HEK293 (cell line): Measurements from ENCODE around the gene COQ10B.

Experiments
- ATF2 ChIP-seq: fragments of 450-650 bp; formaldehyde crosslinking; IDR thresholded peaks from 2 replicates; pipeline ENCODE4 v1.5.1; 2016; ENCODE audit warnings: missing biosample characterization, missing genetic modification characterization, low read depth
- HOXC10 ChIP-seq: sonication (generic); formaldehyde crosslinking; IDR thresholded peaks from 2 replicates; pipeline ENCODE4 v1.8.1; 2023; ENCODE audit warnings: mild to moderate bottlenecking, missing genetic modification reagents
- IKZF3 ChIP-seq: fragments of 450-650 bp; IDR thresholded peaks from 2 replicates; pipeline ENCODE4 v1.5.0; 2018; ENCODE audit warnings: missing biosample characterization, mild to moderate bottlenecking, missing genetic modification characterization, moderate library complexity
- MZF1 ChIP-seq: fragments of 450-650 bp; formaldehyde crosslinking; IDR thresholded peaks from 2 replicates; pipeline ENCODE4 v1.5.1; 2017; ENCODE audit warnings: missing biosample characterization, missing genetic modification characterization, borderline replicate concordance
- OVOL3 ChIP-seq: fragments of 450-650 bp; formaldehyde crosslinking; IDR thresholded peaks from 2 replicates; pipeline ENCODE4 v1.5.1; 2016; ENCODE audit warnings: missing biosample characterization, missing genetic modification characterization
- PRDM4 ChIP-seq: fragments of 450-650 bp; formaldehyde crosslinking; IDR thresholded peaks from 2 replicates; pipeline ENCODE4 v1.5.1; 2017; ENCODE audit warnings: missing biosample characterization, missing genetic modification characterization
- SALL2 ChIP-seq: fragments of 450-650 bp; formaldehyde crosslinking; IDR thresholded peaks from 2 replicates; pipeline ENCODE4 v1.5.0; 2017; ENCODE audit warnings: missing biosample characterization, mild to moderate bottlenecking, missing genetic modification characterization, borderline replicate concordance
- ZBTB26 ChIP-seq: fragments of 450-650 bp; formaldehyde crosslinking; optimal IDR thresholded peaks from 2 replicates; pipeline ENCODE3; 2016; ENCODE audit warnings: missing biosample characterization, mild to moderate bottlenecking, missing genetic modification characterization
- ZBTB6 ChIP-seq: fragments of 450-650 bp; formaldehyde crosslinking; IDR thresholded peaks from 2 replicates; pipeline ENCODE4 v1.5.1; 2017; ENCODE audit warnings: missing biosample characterization, missing genetic modification characterization
- ZNF133 ChIP-seq: fragments of 450-650 bp; formaldehyde crosslinking; IDR thresholded peaks from 2 replicates; pipeline ENCODE4 v1.5.1; 2016; ENCODE audit warnings: missing biosample characterization, missing genetic modification characterization
- ZNF138 ChIP-seq: fragments of 450-650 bp; formaldehyde crosslinking; IDR thresholded peaks from 2 replicates; pipeline ENCODE4 v1.5.1; 2016; ENCODE audit warnings: missing biosample characterization, missing genetic modification characterization, borderline replicate concordance
- ZNF157 ChIP-seq: fragments of 450-650 bp; formaldehyde crosslinking; IDR thresholded peaks from 2 replicates; pipeline ENCODE4 v1.5.1; 2016; ENCODE audit warnings: missing biosample characterization, missing genetic modification characterization
- ZNF2 ChIP-seq: fragments of 450-650 bp; formaldehyde crosslinking; IDR thresholded peaks from 2 replicates; pipeline ENCODE4 v1.5.1; 2016; ENCODE audit warnings: missing biosample characterization, missing genetic modification characterization
- ZNF221 ChIP-seq: fragments of 450-650 bp; formaldehyde crosslinking; IDR thresholded peaks from 2 replicates; pipeline ENCODE4 v1.5.1; 2017; ENCODE audit warnings: missing biosample characterization, missing genetic modification characterization, borderline replicate concordance
- ZNF24 ChIP-seq: fragments of 450-650 bp; formaldehyde crosslinking; IDR thresholded peaks from 2 replicates; pipeline ENCODE4 v1.5.1; 2016; ENCODE audit warnings: missing biosample characterization, missing genetic modification characterization
- ZNF274 ChIP-seq, 2 experiments: fragments of 200-500 bp in 1 of 2; fragments of 450-650 bp in 1 of 2; sonication (Bioruptor generic) in 1 of 2; formaldehyde crosslinking in 1 of 2; IDR thresholded peaks; 2 replicates each; pipeline versions ENCODE4 v1.5.1 to v1.6.1; 2014 to 2016; ENCODE audit warnings: borderline replicate concordance in 1 of 2, inconsistent platforms in 1 of 2, low read length in 1 of 2, missing biosample characterization in 1 of 2, missing genetic modification characterization in 1 of 2
- ZNF324 ChIP-seq: fragments of 450-650 bp; formaldehyde crosslinking; IDR thresholded peaks from 2 replicates; pipeline ENCODE4 v1.5.1; 2016; ENCODE audit warnings: missing biosample characterization, missing genetic modification characterization
- ZNF335 ChIP-seq: fragments of 450-650 bp; formaldehyde crosslinking; conservative IDR thresholded peaks from 2 replicates; pipeline ENCODE4 v1.5.1; 2016; ENCODE audit warnings: missing biosample characterization, missing genetic modification characterization
- ZNF433 ChIP-seq: fragments of 450-650 bp; formaldehyde crosslinking; IDR thresholded peaks from 2 replicates; pipeline ENCODE4 v1.5.1; 2016; ENCODE audit warnings: missing biosample characterization, missing genetic modification characterization, low read depth
- ZNF449 ChIP-seq: fragments of 450-650 bp; formaldehyde crosslinking; IDR thresholded peaks from 2 replicates; pipeline ENCODE4 v1.5.1; 2017; ENCODE audit warnings: missing biosample characterization, mild to moderate bottlenecking, missing genetic modification characterization, moderate library complexity
- ZNF501 ChIP-seq: fragments of 450-650 bp; formaldehyde crosslinking; IDR thresholded peaks from 2 replicates; pipeline ENCODE4 v1.5.1; 2016; ENCODE audit warnings: missing biosample characterization, missing genetic modification characterization
- ZNF561 ChIP-seq: fragments of 450-650 bp; IDR thresholded peaks from 2 replicates; pipeline ENCODE4 v1.5.1; 2018; ENCODE audit warnings: missing biosample characterization, missing genetic modification characterization, borderline replicate concordance
- ZNF692 ChIP-seq: fragments of 450-650 bp; formaldehyde crosslinking; IDR thresholded peaks from 2 replicates; pipeline ENCODE4 v1.5.1; 2016; ENCODE audit warnings: missing biosample characterization, missing genetic modification characterization
- ZNF76 ChIP-seq: fragments of 450-650 bp; formaldehyde crosslinking; IDR thresholded peaks from 2 replicates; pipeline ENCODE4; 2016; ENCODE audit warnings: low read depth, missing biosample characterization, missing genetic modification characterization, borderline replicate concordance
- ZNF792 ChIP-seq: fragments of 450-650 bp; formaldehyde crosslinking; IDR thresholded peaks from 2 replicates; pipeline ENCODE4 v1.5.1; 2016; ENCODE audit warnings: missing biosample characterization, missing genetic modification characterization
- ZSCAN4 ChIP-seq: fragments of 450-650 bp; formaldehyde crosslinking; IDR thresholded peaks from 2 replicates; pipeline ENCODE4 v1.5.1; 2017; ENCODE audit warnings: missing biosample characterization, missing genetic modification characterization

COQ10B gene

GRCh38 chr2:197499594-197500502, 46.5 kb downstream of the COQ10B start, which contains the start of the genes HSPD1 and HSPE1 (continued):
- TF ChIP-seq ZNF449 (tag by site-specific recombination) (peak; percentile 40), ZNF692 (peak; percentile 92), SALL2 (tag by site-specific recombination) (no peak), ZNF24 (tag by site-specific recombination) (peak; percentile 78; the same call in 1 of the 2 replicates), ZNF274 (IDR thresholded peaks at IDR 0.05; ENCODE audit: low read length) (no peak), ZNF274 (tag by site-specific recombination; IDR thresholded peaks at IDR 0.05; ENCODE audit: borderline replicate concordance) (no peak), ZSCAN4 (tag by site-specific recombination) (peak; percentile 77), ZNF433 (tag by site-specific recombination) (no peak), ZNF2 (tag by site-specific recombination) (peak; percentile 73), ZNF133 (tag by site-specific recombination) (0 out of 2 replicates have a peak, but pooled peaks have one; percentile 14), ZNF221 (tag by site-specific recombination) (no peak), ZNF138 (tag by site-specific recombination) (no peak), MZF1 (tag by site-specific recombination) (no peak), ZNF335 (tag by site-specific recombination) (peak; percentile 76), ZBTB6 (tag by site-specific recombination) (peak; percentile 100), ZNF501 (peak; percentile 85; the same call in 1 of the 2 replicates), HOXC10 (CRISPR knock-in tag) (0 out of 2 replicates have a peak, but pooled peaks have one; percentile 68), OVOL3 (peak; percentile 38; the same call in 1 of the 2 replicates), ZNF324 (tag by site-specific recombination) (peak; percentile 98), ZNF157 (tag by site-specific recombination) (no peak), ATF2 (tag by site-specific recombination) (peak; percentile 80), ZNF76 (tag by site-specific recombination) (peak; percentile 96), ZBTB26 (peak; percentile 97), ZNF792 (tag by site-specific recombination) (no peak), ZNF561 (tag by site-specific recombination) (peak; percentile 96), PRDM4 (peak; percentile 99), IKZF3 (peak; percentile 97)
